Endodermal cell (in vitro differentiated cells): ENCODE data around the gene ZSCAN30. TPM values are rescaled to one million over a fixed set of nuclear protein-coding genes. Genes with fewer than 3 reads are reported as not detected.

Source experiments
- DNase-seq: peaks from one replicate; pipeline ENCODE4 v3.0.0-alpha.2; 2017
- H3K27ac ChIP-seq: 2 replicates; pipeline ENCODE4 v1.5.1; 2013; ENCODE audit warnings: mild to moderate bottlenecking, low read depth, low read length, moderate library complexity
- H3K27me3 ChIP-seq: 2 replicates; pipeline ENCODE4 v1.6.1; 2013; ENCODE audit warnings: mild to moderate bottlenecking, low read length, moderate library complexity; ENCODE audit not compliant: insufficient read depth, control insufficient read depth, poor library complexity, severe bottlenecking
- H3K36me3 ChIP-seq: 2 replicates; pipeline ENCODE4 v1.7.0; 2013; ENCODE audit warnings: mild to moderate bottlenecking, low read length, moderate library complexity; ENCODE audit not compliant: control insufficient read depth, insufficient read depth
- H3K4me1 ChIP-seq: one replicate; pipeline ENCODE4 v1.7.0; 2013; ENCODE audit warnings: low read length; ENCODE audit not compliant: control insufficient read depth, insufficient read depth
- H3K4me3 ChIP-seq: 2 replicates; pipeline ENCODE4 v1.5.1; 2013; ENCODE audit warnings: mild to moderate bottlenecking, low read length, moderate library complexity
- H3K9ac ChIP-seq: 2 replicates; pipeline ENCODE4 v1.6.1; 2013; ENCODE audit warnings: mild to moderate bottlenecking, low read length, moderate library complexity; ENCODE audit not compliant: poor library complexity, severe bottlenecking; ENCODE audit errors: extremely low read depth
- H3K9me3 ChIP-seq: 2 replicates; pipeline ENCODE4 v1.6.1; 2013; ENCODE audit warnings: mild to moderate bottlenecking, low read length, moderate library complexity; ENCODE audit not compliant: control insufficient read depth
- H3K27ac Mint-ChIP-seq: 2 replicates; pipeline ENCODE4 v1.8.0; 2020; ENCODE audit warnings: mixed read lengths
- H3K27me3 Mint-ChIP-seq: 2 replicates; pipeline ENCODE4 v1.8.0; 2021; ENCODE audit warnings: mild to moderate bottlenecking, mixed read lengths; ENCODE audit not compliant: insufficient read depth
- H3K36me3 Mint-ChIP-seq: 2 replicates; pipeline ENCODE4 v1.8.0; 2020; ENCODE audit warnings: low read depth, mixed read lengths
- H3K4me1 Mint-ChIP-seq: 2 replicates; pipeline ENCODE4 v1.8.0; 2020; ENCODE audit warnings: mixed read lengths
- H3K4me3 Mint-ChIP-seq: 2 replicates; pipeline ENCODE4 v1.8.0; 2020; ENCODE audit warnings: mild to moderate bottlenecking, moderate library complexity, mixed read lengths
- H3K9me3 Mint-ChIP-seq: 2 replicates; pipeline ENCODE4 v1.8.0; 2020; ENCODE audit warnings: mild to moderate bottlenecking, mixed read lengths
- CTCF ChIP-seq: fragments of 200-600 bp; sonication (generic); conservative IDR thresholded peaks from 2 replicates; pipeline ENCODE4 v1.5.0; 2021; ENCODE audit warnings: antibody characterized with exemption, mild to moderate bottlenecking
- WGBS, 2 experiments: methylation state at CpG; one replicate each; pipeline versions ENCODE4 v1.1.5 to v1.1.7; 2013; ENCODE audit warnings: missing lambda C conversion rate in 2 of 2, mixed read lengths in 1 of 2; ENCODE audit not compliant: insufficient coverage in 1 of 2, insufficient read length in 1 of 2; 5-methylcytosine and 5-hydroxymethylcytosine counted together
- total RNA-seq, 2 donors: library from RNA; stranded (reverse); fragmentation: NEBNext Ultra II Directional in 1 of 2; extraction: Animal tissue kit (Norgen Biotek cat#: 25700) in 1 of 2; gene quantifications; 2 replicates in 1 of 2; 3 replicates in 1 of 2; pipeline ENCODE4 v1.2.1, GENCODE V29; 2021

ZSCAN30 gene
- total RNA-seq, 2 donors from 2014 or later = 20.1 to 29.6 TPM

GRCh38 chr18:35248429-35248828, 41.6 kb downstream of the ZSCAN30 start:
- H3K4me3 ChIP-seq = no peak overlapping the region
- DNase-seq = no peak
- H3K36me3 Mint-ChIP-seq = peaks cover 97% of the 10 kb centered on the region
- no peaks in the 10 kb centered on the region for H3K27me3 Mint-ChIP-seq
- no peaks in the 10 kb centered on the region for H3K4me1 Mint-ChIP-seq
- H3K9ac ChIP-seq = no peak overlapping the region
- H3K9me3 ChIP-seq = peaks cover 92% of the 10 kb centered on the region
- H3K27ac ChIP-seq = no peak overlapping the region
- H3K9me3 Mint-ChIP-seq = peaks cover 67% of the 10 kb centered on the region
- no peak overlapping the region for H3K4me3 Mint-ChIP-seq
- TF ChIP-seq CTCF = no peak
- no peaks in the 10 kb centered on the region for H3K27me3 ChIP-seq
- H3K4me1 ChIP-seq = no peaks in the 10 kb centered on the region
- H3K36me3 ChIP-seq = peaks cover 94% of the 10 kb centered on the region
- 93 to 96% methylated on average over 5 of the region's 6 CpGs for WGBS, 2 experiments
- no peak overlapping the region for H3K27ac Mint-ChIP-seq

GRCh38 chr18:35247412-35248249, 42.4 kb downstream of the ZSCAN30 start:
- peaks cover 92% of the 10 kb centered on the region for H3K9me3 ChIP-seq
- Mint-ChIP-seq H3K4me3 (no peak overlapping the region), H3K9me3 (peaks cover 67% of the 10 kb centered on the region)

GRCh38 chr18:35246831-35247230, 43.2 kb downstream of the ZSCAN30 start:
- Histone ChIP-seq H3K4me1 (no peaks in the 10 kb centered on the region), H3K4me3 (peak overlapping the region; percentile 64), H3K9ac (no peak overlapping the region), H3K27me3 (no peaks in the 10 kb centered on the region), H3K9me3 (peaks cover 90% of the 10 kb centered on the region), H3K36me3 (peaks cover 94% of the 10 kb centered on the region), H3K27ac (no peak overlapping the region)
- Mint-ChIP-seq H3K27ac (no peak overlapping the region), H3K36me3 (peaks cover 96% of the 10 kb centered on the region), H3K4me1 (peaks cover 3% of the 10 kb centered on the region), H3K27me3 (no peaks in the 10 kb centered on the region), H3K4me3 (no peak overlapping the region), H3K9me3 (peaks cover 62% of the 10 kb centered on the region)
- no peak for TF ChIP-seq CTCF
- no peak for DNase-seq

More at GRCh38 chr18:35247412-35248249, 42.4 kb downstream of the ZSCAN30 start:
- Histone ChIP-seq H3K27ac (no peak overlapping the region), H3K4me3 (no peak overlapping the region), H3K4me1 (no peaks in the 10 kb centered on the region), H3K27me3 (no peaks in the 10 kb centered on the region), H3K36me3 (peaks cover 94% of the 10 kb centered on the region), H3K9ac (no peak overlapping the region)
- 97 to 98% methylated on average over 13 to 14 of the region's 14 CpGs for WGBS, 2 experiments
- no peak for TF ChIP-seq CTCF
- DNase-seq = no peak
- H3K27me3 Mint-ChIP-seq = no peaks in the 10 kb centered on the region
- H3K27ac Mint-ChIP-seq = no peak overlapping the region
- H3K36me3 Mint-ChIP-seq = peaks cover 97% of the 10 kb centered on the region
- peaks cover under 1% of the 10 kb centered on the region for H3K4me1 Mint-ChIP-seq
